ENCODE measurements around the gene PIK3C2G.

DNA sequence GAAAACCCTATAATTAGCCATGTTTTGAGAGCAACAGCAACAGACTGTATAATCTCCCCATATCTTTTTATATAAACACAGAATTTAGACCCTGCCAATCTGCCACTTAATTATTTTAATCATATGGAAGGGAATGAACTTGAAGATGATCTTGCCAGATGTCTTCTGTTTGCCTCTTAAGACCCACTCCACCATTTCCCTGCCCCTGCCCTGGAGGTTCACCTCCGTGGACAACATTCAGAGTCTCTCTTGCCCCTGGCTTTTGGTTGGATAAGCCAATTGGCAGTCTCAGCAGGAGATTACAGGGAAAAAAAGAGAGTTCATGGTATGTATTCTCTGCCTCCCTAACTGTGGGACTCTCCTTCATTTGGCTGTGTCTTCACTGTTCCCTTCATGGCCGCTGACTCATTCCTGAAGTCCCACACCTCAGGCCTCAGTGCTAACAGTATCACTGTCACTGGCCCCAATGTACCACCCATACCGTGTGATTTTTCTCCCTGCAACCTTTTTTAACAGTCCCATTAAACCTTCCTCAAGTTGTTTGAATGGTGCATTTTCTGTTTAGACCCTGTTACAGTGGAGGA is 184.8 kb downstream of the PIK3C2G start:
- TF ChIP-seq, protein P1, sequence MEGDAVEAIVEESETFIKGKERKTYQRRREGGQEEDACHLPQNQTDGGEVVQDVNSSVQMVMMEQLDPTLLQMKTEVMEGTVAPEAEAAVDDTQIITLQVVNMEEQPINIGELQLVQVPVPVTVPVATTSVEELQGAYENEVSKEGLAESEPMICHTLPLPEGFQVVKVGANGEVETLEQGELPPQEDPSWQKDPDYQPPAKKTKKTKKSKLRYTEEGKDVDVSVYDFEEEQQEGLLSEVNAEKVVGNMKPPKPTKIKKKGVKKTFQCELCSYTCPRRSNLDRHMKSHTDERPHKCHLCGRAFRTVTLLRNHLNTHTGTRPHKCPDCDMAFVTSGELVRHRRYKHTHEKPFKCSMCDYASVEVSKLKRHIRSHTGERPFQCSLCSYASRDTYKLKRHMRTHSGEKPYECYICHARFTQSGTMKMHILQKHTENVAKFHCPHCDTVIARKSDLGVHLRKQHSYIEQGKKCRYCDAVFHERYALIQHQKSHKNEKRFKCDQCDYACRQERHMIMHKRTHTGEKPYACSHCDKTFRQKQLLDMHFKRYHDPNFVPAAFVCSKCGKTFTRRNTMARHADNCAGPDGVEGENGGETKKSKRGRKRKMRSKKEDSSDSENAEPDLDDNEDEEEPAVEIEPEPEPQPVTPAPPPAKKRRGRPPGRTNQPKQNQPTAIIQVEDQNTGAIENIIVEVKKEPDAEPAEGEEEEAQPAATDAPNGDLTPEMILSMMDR (IDR thresholded peaks at IDR 0.05; ENCODE audit: insufficient read depth, low read length): no peak
- TF ChIP-seq POLR2AphosphoS5 (IDR thresholded peaks at IDR 0.05; ENCODE audit: low read depth): no peak
- TF ChIP-seq, protein P2, sequence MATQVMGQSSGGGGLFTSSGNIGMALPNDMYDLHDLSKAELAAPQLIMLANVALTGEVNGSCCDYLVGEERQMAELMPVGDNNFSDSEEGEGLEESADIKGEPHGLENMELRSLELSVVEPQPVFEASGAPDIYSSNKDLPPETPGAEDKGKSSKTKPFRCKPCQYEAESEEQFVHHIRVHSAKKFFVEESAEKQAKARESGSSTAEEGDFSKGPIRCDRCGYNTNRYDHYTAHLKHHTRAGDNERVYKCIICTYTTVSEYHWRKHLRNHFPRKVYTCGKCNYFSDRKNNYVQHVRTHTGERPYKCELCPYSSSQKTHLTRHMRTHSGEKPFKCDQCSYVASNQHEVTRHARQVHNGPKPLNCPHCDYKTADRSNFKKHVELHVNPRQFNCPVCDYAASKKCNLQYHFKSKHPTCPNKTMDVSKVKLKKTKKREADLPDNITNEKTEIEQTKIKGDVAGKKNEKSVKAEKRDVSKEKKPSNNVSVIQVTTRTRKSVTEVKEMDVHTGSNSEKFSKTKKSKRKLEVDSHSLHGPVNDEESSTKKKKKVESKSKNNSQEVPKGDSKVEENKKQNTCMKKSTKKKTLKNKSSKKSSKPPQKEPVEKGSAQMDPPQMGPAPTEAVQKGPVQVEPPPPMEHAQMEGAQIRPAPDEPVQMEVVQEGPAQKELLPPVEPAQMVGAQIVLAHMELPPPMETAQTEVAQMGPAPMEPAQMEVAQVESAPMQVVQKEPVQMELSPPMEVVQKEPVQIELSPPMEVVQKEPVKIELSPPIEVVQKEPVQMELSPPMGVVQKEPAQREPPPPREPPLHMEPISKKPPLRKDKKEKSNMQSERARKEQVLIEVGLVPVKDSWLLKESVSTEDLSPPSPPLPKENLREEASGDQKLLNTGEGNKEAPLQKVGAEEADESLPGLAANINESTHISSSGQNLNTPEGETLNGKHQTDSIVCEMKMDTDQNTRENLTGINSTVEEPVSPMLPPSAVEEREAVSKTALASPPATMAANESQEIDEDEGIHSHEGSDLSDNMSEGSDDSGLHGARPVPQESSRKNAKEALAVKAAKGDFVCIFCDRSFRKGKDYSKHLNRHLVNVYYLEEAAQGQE (IDR thresholded peaks at IDR 0.05; ENCODE audit: insufficient replicate concordance, low read depth): no peak

Measured in HL-60 (cell line).